ENCODE data around the gene CHST13. TPM values are rescaled to one million over a fixed set of nuclear protein-coding genes. Genes with fewer than 3 reads are reported as not detected.

Gene CHST13
- total RNA-seq, 1 donor: 1.5 TPM

GRCh38 chr3:126546549-126547239 lies 22.7 kb downstream of the CHST13 start:
- Histone ChIP-seq H3K9me3 (ENCODE audit: low read depth, low read length) (no peaks in the 10 kb centered on the region), H3K4me3 (ENCODE audit: low read length) (no peak overlapping the region), H3K27me3 (ENCODE audit: insufficient read depth, low read length) (no peaks in the 10 kb centered on the region), H3K4me1 (ENCODE audit: insufficient read depth, low read length) (no peaks in the 10 kb centered on the region)

- H3K9me3 ChIP-seq (ENCODE audit: low read depth, low read length): no peaks in the 10 kb centered on the region
- H3K27me3 ChIP-seq (ENCODE audit: insufficient read depth, low read length): no peaks in the 10 kb centered on the region
- H3K4me3 ChIP-seq (ENCODE audit: low read length): no peak overlapping the region
- H3K4me1 ChIP-seq (ENCODE audit: insufficient read depth, low read length): no peaks in the 10 kb centered on the region
Observed at GRCh38 chr3:126547721-126548120, 23.8 kb downstream of the CHST13 start.

GRCh38 chr3:126548556-126549466 lies 24.9 kb downstream of the CHST13 start:
- Histone ChIP-seq H3K27me3 (ENCODE audit: insufficient read depth, low read length) (no peaks in the 10 kb centered on the region), H3K4me1 (ENCODE audit: insufficient read depth, low read length) (no peaks in the 10 kb centered on the region), H3K9me3 (ENCODE audit: low read depth, low read length) (no peaks in the 10 kb centered on the region), H3K4me3 (ENCODE audit: low read length) (no peak overlapping the region)

- Histone ChIP-seq H3K27me3 (ENCODE audit: insufficient read depth, low read length) (no peaks in the 10 kb centered on the region), H3K4me1 (ENCODE audit: insufficient read depth, low read length) (no peaks in the 10 kb centered on the region), H3K4me3 (ENCODE audit: low read length) (no peak overlapping the region), H3K9me3 (ENCODE audit: low read depth, low read length) (no peaks in the 10 kb centered on the region)
Observed at GRCh38 chr3:126549861-126550487, 26.0 kb downstream of the CHST13 start.

GRCh38 chr3:126550488-126551051 lies 26.6 kb downstream of the CHST13 start:
- Histone ChIP-seq H3K4me3 (ENCODE audit: low read length) (no peak overlapping the region), H3K4me1 (ENCODE audit: insufficient read depth, low read length) (no peaks in the 10 kb centered on the region), H3K9me3 (ENCODE audit: low read depth, low read length) (no peaks in the 10 kb centered on the region), H3K27me3 (ENCODE audit: insufficient read depth, low read length) (no peaks in the 10 kb centered on the region)

GRCh38 chr3:126551121-126551838 lies 27.3 kb downstream of the CHST13 start:
- H3K9me3 ChIP-seq (ENCODE audit: low read depth, low read length): no peaks in the 10 kb centered on the region
- H3K4me1 ChIP-seq (ENCODE audit: insufficient read depth, low read length): no peaks in the 10 kb centered on the region
- no peak overlapping the region for H3K4me3 ChIP-seq (ENCODE audit: low read length)
- no peaks in the 10 kb centered on the region for H3K27me3 ChIP-seq (ENCODE audit: insufficient read depth, low read length)

- Histone ChIP-seq H3K4me1 (ENCODE audit: insufficient read depth, low read length) (no peaks in the 10 kb centered on the region), H3K9me3 (ENCODE audit: low read depth, low read length) (no peaks in the 10 kb centered on the region), H3K27me3 (ENCODE audit: insufficient read depth, low read length) (no peaks in the 10 kb centered on the region), H3K4me3 (ENCODE audit: low read length) (no peak overlapping the region)
Observed at GRCh38 chr3:126551839-126552687, 28.1 kb downstream of the CHST13 start.

- Histone ChIP-seq H3K9me3 (ENCODE audit: low read depth, low read length) (no peaks in the 10 kb centered on the region), H3K4me3 (ENCODE audit: low read length) (no peak overlapping the region), H3K27me3 (ENCODE audit: insufficient read depth, low read length) (no peaks in the 10 kb centered on the region), H3K4me1 (ENCODE audit: insufficient read depth, low read length) (no peaks in the 10 kb centered on the region)
Observed at GRCh38 chr3:126552688-126553283, 28.8 kb downstream of the CHST13 start.

- no peaks in the 10 kb centered on the region for H3K9me3 ChIP-seq (ENCODE audit: low read depth, low read length)
- H3K4me1 ChIP-seq (ENCODE audit: insufficient read depth, low read length): no peaks in the 10 kb centered on the region
- H3K27me3 ChIP-seq (ENCODE audit: insufficient read depth, low read length): no peaks in the 10 kb centered on the region
- no peak overlapping the region for H3K4me3 ChIP-seq (ENCODE audit: low read length)
Observed at GRCh38 chr3:126553284-126554084, 29.5 kb downstream of the CHST13 start.

GRCh38 chr3:126554560-126555525 lies 30.9 kb downstream of the CHST13 start:
- Histone ChIP-seq H3K4me1 (ENCODE audit: insufficient read depth, low read length) (no peaks in the 10 kb centered on the region), H3K4me3 (ENCODE audit: low read length) (no peak overlapping the region), H3K9me3 (ENCODE audit: low read depth, low read length) (no peaks in the 10 kb centered on the region), H3K27me3 (ENCODE audit: insufficient read depth, low read length) (no peaks in the 10 kb centered on the region)

- Histone ChIP-seq H3K27me3 (ENCODE audit: insufficient read depth, low read length) (no peaks in the 10 kb centered on the region), H3K4me3 (ENCODE audit: low read length) (no peak overlapping the region), H3K9me3 (ENCODE audit: low read depth, low read length) (no peaks in the 10 kb centered on the region), H3K4me1 (ENCODE audit: insufficient read depth, low read length) (no peaks in the 10 kb centered on the region)
Observed at GRCh38 chr3:126555795-126556636, 32.1 kb downstream of the CHST13 start.
